HG03432 (cell line): Measurements from ENCODE around the gene COL26A1.
"Not testable (repeated sequence)": the region's sequence is repeated elsewhere in the genome, so short reads cannot be mapped to it uniquely, and the experiment has no call there.

ENCODE experiments used
- ATAC-seq: cut with Tn5 transposase; IDR thresholded peaks from one replicate; pipeline ENCODE4 v1.9.1; 2021; ENCODE audit warnings: mild to moderate bottlenecking, moderate library complexity; ENCODE audit not compliant: unreplicated experiment

The COL26A1 gene

GRCh38 chr7:101547022-101547915 lies 184.6 kb downstream of the COL26A1 start:
- ATAC-seq = no peak

GRCh38 chr7:101547916-101548661 lies 185.4 kb downstream of the COL26A1 start:
- no peak for ATAC-seq

GRCh38 chr7:101549734-101550133 lies 187.1 kb downstream of the COL26A1 start:
- no peak for ATAC-seq

GRCh38 chr7:101550641-101551541 lies 188.2 kb downstream of the COL26A1 start:
- ATAC-seq = no peak

- no peak for ATAC-seq
These were observed 190.5 kb downstream of the COL26A1 start for GRCh38 chr7:101553018-101553770.

- ATAC-seq = no peak
These were observed 191.2 kb downstream of the COL26A1 start for GRCh38 chr7:101553771-101554445.

- ATAC-seq = no peak
These were observed 192.1 kb downstream of the COL26A1 start for GRCh38 chr7:101554584-101555268.

GRCh38 chr7:101555269-101555920 lies 192.7 kb downstream of the COL26A1 start:
- no peak for ATAC-seq

GRCh38 chr7:101555921-101556275 lies 193.2 kb downstream of the COL26A1 start:
- ATAC-seq = no peak

GRCh38 chr7:101556453-101556968 lies 193.8 kb downstream of the COL26A1 start:
- no peak for ATAC-seq

- no peak for ATAC-seq
These were observed 194.7 kb downstream of the COL26A1 start for GRCh38 chr7:101557421-101557820.

- no peak for ATAC-seq
These were observed 195.5 kb downstream of the COL26A1 start for GRCh38 chr7:101557978-101558741.

- no peak for ATAC-seq
These were observed 196.2 kb downstream of the COL26A1 start for GRCh38 chr7:101558742-101559325.

- ATAC-seq = no peak
These were observed 196.9 kb downstream of the COL26A1 start for GRCh38 chr7:101559586-101559985.

- ATAC-seq = not testable (repeated sequence)
These were observed 197.3 kb downstream of the COL26A1 start for GRCh38 chr7:101560021-101560420.

GRCh38 chr7:101560856-101561255 lies 198.2 kb downstream of the COL26A1 start:
- ATAC-seq = no peak

- ATAC-seq = not testable (repeated sequence)
These were observed 198.6 kb downstream of the COL26A1 start for GRCh38 chr7:101561293-101561692.
